Naive thymus-derived CD4-positive, alpha-beta T cell (primary cell): Measurements from ENCODE around the gene TOR4A. TPM values are rescaled to one million over a fixed set of nuclear protein-coding genes. Genes with fewer than 3 reads are reported as not detected.

Source experiments
- ATAC-seq: fragments of 150-1000 bp; cut with Tn5 transposase; 2 replicates; pipeline ENCODE4 v1.10.0; 2021; ENCODE audit warnings: mild to moderate bottlenecking, moderate library complexity
- CTCF ChIA-PET: fragments of 350-600 bp; sonication (Branson Sonifier 250); formaldehyde crosslinking; loops from one replicate; lab custom pipeline; 2021; ENCODE audit warnings: antibody characterized with exemption; lab: Charles Lee
- POLR2A ChIA-PET: fragments of 350-600 bp; sonication (Branson Sonifier 250); formaldehyde crosslinking; loops from one replicate; lab custom pipeline; 2021; ENCODE audit warnings: antibody characterized with exemption, inconsistent platforms; lab: Charles Lee
- DNase-seq, 9 donors: peaks; one replicate each; pipeline versions ENCODE4 v3.0.0 to v3.0.0-alpha.2; 2020 to 2022; ENCODE audit warnings: mixed read lengths in 1 of 9
- H3K27ac ChIP-seq: one replicate; pipeline ENCODE4 v1.7.0; 2013; ENCODE audit warnings: mild to moderate bottlenecking, low read depth, low read length, moderate library complexity
- H3K27me3 ChIP-seq, 2 donors: one replicate each; pipeline ENCODE4 v1.7.0; 2013; ENCODE audit warnings: low read length in 2 of 2, mild to moderate bottlenecking in 2 of 2, moderate library complexity in 2 of 2; ENCODE audit not compliant: control insufficient read depth in 2 of 2, insufficient read depth in 2 of 2
- H3K36me3 ChIP-seq, 3 experiments: 1 replicate in 2 of 3; 2 replicates in 1 of 3; pipeline ENCODE4 v1.7.0; 2013; ENCODE audit warnings: low read length in 3 of 3, mild to moderate bottlenecking in 3 of 3, moderate library complexity in 1 of 3; ENCODE audit not compliant: insufficient read depth in 3 of 3, control insufficient read depth in 2 of 3
- H3K4me1 ChIP-seq, 2 donors: one replicate each; pipeline ENCODE4 v1.7.0; 2013; ENCODE audit warnings: low read length in 2 of 2, mild to moderate bottlenecking in 2 of 2, moderate library complexity in 1 of 2; ENCODE audit not compliant: control insufficient read depth in 2 of 2, insufficient read depth in 2 of 2
- H3K4me3 ChIP-seq: 2 replicates; pipeline ENCODE4 v1.7.0; 2013; ENCODE audit warnings: mild to moderate bottlenecking, low read length
- H3K9me3 ChIP-seq, 3 experiments: 1 replicate in 2 of 3; 2 replicates in 1 of 3; pipeline ENCODE4 v1.7.0; 2013; ENCODE audit warnings: low read length in 3 of 3; ENCODE audit not compliant: control insufficient read depth in 2 of 3
- H3K27ac Mint-ChIP-seq, 9 donors: one replicate each; pipeline ENCODE4 v1.8.0; 2020 to 2022; ENCODE audit warnings: mixed read lengths in 9 of 9, mild to moderate bottlenecking in 8 of 9, moderate library complexity in 5 of 9, inconsistent platforms in 2 of 9
- H3K27me3 Mint-ChIP-seq, 5 donors: one replicate each; pipeline ENCODE4 v1.8.0; 2021 to 2022; ENCODE audit warnings: mixed read lengths in 5 of 5, mild to moderate bottlenecking in 1 of 5
- H3K36me3 Mint-ChIP-seq, 5 donors: one replicate each; pipeline ENCODE4 v1.8.0; 2020 to 2022; ENCODE audit warnings: mixed read lengths in 5 of 5, mild to moderate bottlenecking in 3 of 5, inconsistent platforms in 1 of 5
- H3K4me1 Mint-ChIP-seq, 7 donors: one replicate each; pipeline ENCODE4 v1.8.0; 2020 to 2022; ENCODE audit warnings: mixed read lengths in 7 of 7, mild to moderate bottlenecking in 3 of 7, inconsistent platforms in 1 of 7
- H3K4me3 Mint-ChIP-seq, 10 donors: one replicate each; pipeline ENCODE4 v1.8.0; 2020 to 2022; ENCODE audit warnings: mild to moderate bottlenecking in 10 of 10, mixed read lengths in 10 of 10, moderate library complexity in 6 of 10, inconsistent platforms in 2 of 10
- H3K9me3 Mint-ChIP-seq, 11 donors: one replicate each; pipeline ENCODE4 v1.8.0; 2020 to 2022; ENCODE audit warnings: mixed read lengths in 11 of 11, mild to moderate bottlenecking in 4 of 11, inconsistent platforms in 1 of 11, moderate library complexity in 1 of 11
- intact Hi-C, 2 donors: fragments of 100-400 bp; cut with micrococcal nuclease; formaldehyde crosslinking; loops; one replicate each; pipeline ENCODE4 v1.15.1; 2023
- polyA plus RNA-seq, 2 donors: library from polyadenylated mRNA; unstranded; fragments of 300-500 nt; fragmentation: Illumina TruSeq; gene quantifications; one replicate each; pipeline ENCODE4 v1.2.3, GENCODE V29; 2021
- total RNA-seq, 6 experiments: library from RNA in 5 of 6; stranded (reverse) in 5 of 6; gene quantifications; 1 replicate in 5 of 6; 2 replicates in 1 of 6; pipeline ENCODE4 v1.2.3 and lab custom pipeline; 2021 to 2026

TOR4A gene
- total and polyA plus RNA-seq, 7 experiments from 2014 or later: 0.07 to 16.6 (median 1.7) TPM; not detected in 1

DNA sequence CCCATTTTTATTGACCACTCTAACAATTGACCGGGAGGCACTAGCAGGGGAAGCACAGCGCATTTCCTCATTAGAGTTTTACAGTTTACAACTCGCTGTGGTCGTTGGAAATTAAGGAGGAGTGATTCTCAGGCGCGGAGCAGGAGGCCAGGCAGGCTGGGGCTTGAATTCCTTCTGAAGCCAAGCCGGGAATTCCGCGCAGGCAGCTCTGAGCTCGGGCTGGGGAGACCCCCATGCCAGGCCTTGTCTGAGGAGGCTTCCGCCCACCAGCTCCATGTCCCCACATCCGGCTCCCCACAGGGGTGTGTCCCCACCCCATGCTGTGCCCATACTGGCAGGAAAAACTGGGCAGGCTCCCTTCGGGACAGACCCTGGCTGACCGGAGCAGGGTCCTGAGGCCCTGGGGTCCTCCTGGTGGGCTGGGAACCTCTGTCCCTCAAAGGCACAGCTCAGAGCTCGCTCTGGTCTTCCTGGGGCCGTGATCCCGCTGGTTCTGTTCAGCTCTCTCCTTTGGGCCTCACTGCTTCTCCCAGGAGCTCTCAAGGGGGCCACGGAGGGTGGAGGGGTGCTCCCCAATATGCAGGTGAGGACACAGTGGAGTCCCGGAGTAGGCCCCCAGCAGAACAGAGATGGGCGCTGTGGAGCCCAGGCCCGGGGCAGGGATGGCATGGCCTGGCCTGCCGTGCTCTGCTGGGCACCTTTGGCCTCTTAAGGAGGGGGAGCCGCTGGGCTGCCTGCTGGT is 25.8 kb downstream of the TOR4A start:
- Mint-ChIP-seq H3K4me1 (peaks cover 0 to 14% (median 11%) of the 10 kb centered on the region in 7 donors), H3K36me3 (no peaks in the 10 kb centered on the region), H3K9me3 (no peaks in the 10 kb centered on the region), H3K4me3 (peak overlapping the region in 9 of 10 donors; percentile 6 to 66 (median 36)), H3K27me3 (peaks cover 0 to 24% (median 4%) of the 10 kb centered on the region in 5 donors), H3K27ac (peak overlapping the region in 2 of 9 donors; percentile 7 to 26)
- Histone ChIP-seq H3K36me3 (no peaks in the 10 kb centered on the region), H3K9me3 (no peaks in the 10 kb centered on the region), H3K4me3 (no peak overlapping the region), H3K4me1 (peaks cover 7 to 27% of the 10 kb centered on the region in 2 donors), H3K27me3 (peaks cover 15 to 18% of the 10 kb centered on the region in 2 donors), H3K27ac (no peak overlapping the region)
- POLR2A ChIA-PET: interaction anchor here (1.2 kb wide), 1 partner anchor 576 kb away, joined by 3 read pairs; no protein-coding TSS in a partner anchor
- ATAC-seq: no peak
- peak in 1 of 9 donors; percentile 12 for DNase-seq
- CTCF ChIA-PET: no interaction called here
- intact Hi-C loops: loop anchor here (2.0 to 10.0 kb wide), 5 partner anchors 63 to 251 kb away; partner anchors contain the start of genes EXD3 (in 1 of the 2), MRPL41 (in 1 of the 2), NOXA1 (in 1 of the 2) and PNPLA7 (in 1 of the 2)

DNA sequence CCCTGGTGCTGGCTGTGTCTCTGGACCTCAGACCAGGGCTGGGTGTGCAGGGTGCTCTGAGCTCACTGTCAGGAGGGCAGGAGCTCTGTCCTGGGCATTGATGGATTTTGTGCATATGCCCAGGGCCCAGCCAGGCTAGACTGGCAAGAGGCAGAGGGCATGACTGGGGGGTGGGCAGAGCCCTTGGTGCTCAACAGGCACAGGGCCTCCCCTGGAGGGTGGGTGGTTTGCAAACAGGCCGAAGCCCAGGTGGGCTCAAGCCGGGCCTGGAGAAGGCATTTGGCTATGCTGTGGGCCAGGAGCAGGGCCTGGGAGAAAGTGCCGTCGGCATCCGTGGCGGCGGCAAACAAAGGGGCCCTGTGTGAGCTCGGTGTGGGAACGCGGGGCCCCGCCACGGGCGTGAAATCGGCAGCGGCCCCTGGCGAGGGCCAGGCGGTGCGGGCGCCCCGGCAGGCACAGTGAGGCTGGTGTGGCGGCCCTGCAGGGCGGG is 26.4 kb downstream of the TOR4A start:
- intact Hi-C loops: loop anchor here (2.0 to 10.0 kb wide), 5 partner anchors 63 to 251 kb away; partner anchors contain the start of genes EXD3 (in 1 of the 2), MRPL41 (in 1 of the 2), NOXA1 (in 1 of the 2) and PNPLA7 (in 1 of the 2)

DNA sequence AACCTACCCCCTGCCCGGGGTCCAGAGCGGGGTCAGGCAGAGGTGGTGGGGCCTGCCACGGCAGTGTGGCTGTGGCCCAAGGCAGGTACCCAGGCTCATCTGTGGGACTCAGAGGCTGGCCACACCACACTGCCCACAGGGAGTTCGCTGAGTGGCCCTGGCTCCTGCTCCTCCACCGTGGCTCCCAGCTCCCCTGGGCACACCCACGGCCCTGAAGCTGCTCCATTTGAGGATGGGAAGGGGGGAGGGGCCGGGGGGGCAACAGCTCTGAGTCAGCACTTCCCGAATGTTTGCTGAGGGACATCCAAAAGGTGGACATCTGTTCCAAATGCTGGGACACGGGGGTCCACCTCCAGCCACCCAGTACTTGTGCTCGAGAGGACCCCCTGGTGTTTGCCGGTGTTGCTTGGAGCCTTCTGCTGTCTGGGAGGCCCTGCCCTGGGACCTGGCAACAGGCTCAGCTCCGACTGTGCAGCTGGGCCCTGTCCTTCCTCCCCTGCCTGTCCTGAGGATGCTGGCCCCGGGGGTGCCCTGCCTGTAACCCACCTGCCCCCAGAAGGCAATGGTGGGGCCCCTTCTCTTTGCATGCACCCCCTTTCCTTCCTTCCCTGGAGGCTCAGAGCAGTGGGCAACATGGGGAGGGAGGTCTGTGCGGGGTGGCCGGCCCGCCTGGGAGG is 27.0 kb downstream of the TOR4A start:
- peak overlapping the region in 1 of 9 donors; percentile 29 for H3K27ac Mint-ChIP-seq
- ChIA-PET POLR2A (interaction anchor here (1.1 kb wide), 1 partner anchor 16 kb away, joined by 3 read pairs; no protein-coding TSS in a partner anchor), CTCF (no interaction called here)
- H3K9me3 Mint-ChIP-seq: no peaks in the 10 kb centered on the region
- H3K4me1 ChIP-seq: peaks cover 7 to 27% of the 10 kb centered on the region in 2 donors
- H3K4me1 Mint-ChIP-seq: peaks cover 0 to 14% (median 11%) of the 10 kb centered on the region in 7 donors
- intact Hi-C loops: loop anchor here (5.0 to 10.0 kb wide), 3 partner anchors 118 to 250 kb away; partner anchors contain the start of genes EXD3 (in 1 of the 2), MRPL41 (in 1 of the 2), NOXA1 (in 1 of the 2) and PNPLA7 (in 1 of the 2)
- H3K27me3 ChIP-seq: peaks cover 6 to 10% of the 10 kb centered on the region in 2 donors
- peaks cover 0 to 13% (median 4%) of the 10 kb centered on the region in 5 donors for H3K27me3 Mint-ChIP-seq
- no peak overlapping the region for H3K27ac ChIP-seq
- H3K36me3 Mint-ChIP-seq: no peaks in the 10 kb centered on the region
- H3K4me3 ChIP-seq: no peak overlapping the region
- no peak overlapping the region for H3K4me3 Mint-ChIP-seq
- H3K9me3 ChIP-seq: no peaks in the 10 kb centered on the region
- no peaks in the 10 kb centered on the region for H3K36me3 ChIP-seq
- DNase-seq: no peak
- no peak for ATAC-seq

More for the DNA sequence above, 26.4 kb downstream of the TOR4A start:
- no peak for ATAC-seq
- Histone ChIP-seq H3K4me3 (no peak overlapping the region), H3K27ac (no peak overlapping the region), H3K36me3 (no peaks in the 10 kb centered on the region), H3K4me1 (peaks cover 7 to 27% of the 10 kb centered on the region in 2 donors), H3K9me3 (no peaks in the 10 kb centered on the region), H3K27me3 (peaks cover 12 to 15% of the 10 kb centered on the region in 2 donors)
- Mint-ChIP-seq H3K4me3 (peak overlapping the region in 5 of 10 donors; percentile 6 to 66 (median 32)), H3K27ac (peak overlapping the region in 1 of 9 donors; percentile 7), H3K9me3 (no peaks in the 10 kb centered on the region), H3K27me3 (peaks cover 0 to 18% (median 4%) of the 10 kb centered on the region in 5 donors), H3K4me1 (peaks cover 0 to 14% (median 11%) of the 10 kb centered on the region in 7 donors), H3K36me3 (no peaks in the 10 kb centered on the region)
- POLR2A ChIA-PET: interaction anchor here (1.1 to 1.2 kb wide), 2 partner anchors 17 to 576 kb away, joined by 3 read pairs; no protein-coding TSS in a partner anchor
- CTCF ChIA-PET: no interaction called here
- peak in 1 of 9 donors; percentile 14 for DNase-seq

DNA sequence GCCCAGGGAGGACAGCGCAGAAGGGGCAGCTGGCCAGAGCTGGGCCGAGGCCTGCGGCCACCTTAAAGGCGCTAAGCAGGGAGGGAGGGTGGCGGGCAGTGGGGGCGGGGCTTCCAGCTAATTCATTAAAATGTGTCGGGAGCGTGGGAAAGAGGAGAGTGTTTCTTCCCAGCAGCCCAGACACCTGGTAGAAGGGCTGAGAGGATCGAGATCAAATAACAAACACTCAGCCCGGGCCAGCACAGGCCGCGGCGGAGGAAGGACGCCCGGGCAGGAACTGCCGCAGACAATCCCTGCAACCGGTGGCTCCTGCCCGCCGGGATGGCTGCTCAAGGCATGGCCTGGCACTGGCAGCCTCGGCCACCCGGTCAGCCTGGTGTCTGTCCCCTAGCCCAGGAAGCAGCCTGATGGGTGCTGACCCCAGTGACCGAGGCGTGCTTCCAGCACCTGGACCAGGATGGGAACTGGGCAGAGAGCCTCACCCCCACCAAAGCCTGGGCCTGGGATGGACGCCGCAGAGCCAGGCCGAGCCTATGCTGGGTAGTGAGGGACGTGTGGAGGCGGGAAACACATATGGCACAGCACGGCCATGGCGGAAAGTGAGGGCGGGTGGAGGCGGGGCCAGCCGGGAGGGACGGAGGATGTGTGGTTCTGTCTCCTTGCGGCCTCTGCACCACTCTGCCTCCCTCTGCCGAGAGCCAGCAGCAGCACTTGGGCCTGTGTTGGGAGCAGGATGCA is 27.7 kb downstream of the TOR4A start:
- Histone ChIP-seq H3K36me3 (no peaks in the 10 kb centered on the region), H3K4me1 (peaks cover 7 to 27% of the 10 kb centered on the region in 2 donors), H3K4me3 (peak overlapping the region; percentile 35), H3K27me3 (peaks cover 0 to 4% of the 10 kb centered on the region in 2 donors), H3K9me3 (no peaks in the 10 kb centered on the region), H3K27ac (no peak overlapping the region)
- Mint-ChIP-seq H3K27me3 (peaks cover 0 to 8% (median 0%) of the 10 kb centered on the region in 5 donors), H3K4me1 (peaks cover 0 to 11% (median 8%) of the 10 kb centered on the region in 7 donors), H3K36me3 (no peaks in the 10 kb centered on the region), H3K4me3 (peak overlapping the region in 8 of 10 donors; percentile 46 to 69 (median 50)), H3K9me3 (no peaks in the 10 kb centered on the region), H3K27ac (peak overlapping the region in 1 of 9 donors; percentile 78)
- peak in 6 of 9 donors; percentile 28 to 66 (median 41) for DNase-seq
- ChIA-PET CTCF (no interaction called here), POLR2A (no interaction called here)
- intact Hi-C loops: loop anchor here (10.0 kb wide), 2 partner anchors 230 to 250 kb away; partner anchors contain the start of genes MRPL41 (in 1 of the 2) and PNPLA7 (in 1 of the 2)
- peak; percentile 40 for ATAC-seq

DNA sequence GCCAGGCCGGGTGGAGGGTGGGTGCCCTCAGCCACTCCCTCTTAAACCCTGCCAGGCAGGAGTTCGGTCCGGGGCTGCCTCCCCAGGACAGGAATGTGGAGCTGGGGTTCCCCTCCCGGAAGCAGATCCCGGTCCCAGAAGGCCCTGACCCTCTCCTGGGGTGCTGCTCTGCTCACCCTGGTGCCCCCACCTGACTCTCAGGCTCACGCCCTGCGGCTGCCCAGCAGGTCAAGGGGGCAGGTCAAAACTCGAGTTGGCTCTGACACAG is 28.2 kb downstream of the TOR4A start:
- CTCF ChIA-PET: no interaction called here
- POLR2A ChIA-PET: interaction anchor here (0.6 kb wide), 1 partner anchor 496 kb away, joined by 3 read pairs; no protein-coding TSS in a partner anchor
- peaks cover 0 to 4% (median 0%) of the 10 kb centered on the region in 5 donors for H3K27me3 Mint-ChIP-seq
- H3K27ac Mint-ChIP-seq: peak overlapping the region in 1 of 9 donors; percentile 78
- Histone ChIP-seq H3K4me1 (peaks cover 3 to 24% of the 10 kb centered on the region in 2 donors), H3K4me3 (no peak overlapping the region), H3K27ac (no peak overlapping the region), H3K27me3 (no peaks in the 10 kb centered on the region), H3K9me3 (no peaks in the 10 kb centered on the region), H3K36me3 (no peaks in the 10 kb centered on the region)
- H3K4me1 Mint-ChIP-seq: peaks cover 0 to 9% (median 6%) of the 10 kb centered on the region in 7 donors
- DNase-seq (peak in 1 of 9 donors; percentile 8), ATAC-seq (no peak)
- no peaks in the 10 kb centered on the region for H3K9me3 Mint-ChIP-seq
- H3K4me3 Mint-ChIP-seq: peak overlapping the region in 5 of 10 donors; percentile 46 to 69 (median 49)
- intact Hi-C loops: loop anchor here (10.0 kb wide), 2 partner anchors 229 to 249 kb away; partner anchors contain the start of genes MRPL41 (in 1 of the 2) and PNPLA7 (in 1 of the 2)
- H3K36me3 Mint-ChIP-seq: no peaks in the 10 kb centered on the region
